GM19372 (cell line): ENCODE results near the gene PDGFC.

ENCODE experiments used
- ATAC-seq: cut with Tn5 transposase; IDR thresholded peaks from one replicate; pipeline ENCODE4 v1.9.1; 2021; ENCODE audit warnings: mild to moderate bottlenecking, low read depth, moderate library complexity; ENCODE audit not compliant: unreplicated experiment

Gene PDGFC

GRCh38 chr4:156858071-156858470 lies 113.5 kb downstream of the PDGFC start:
- no peak for ATAC-seq

GRCh38 chr4:156838761-156839160 lies 132.8 kb downstream of the PDGFC start:
- no peak for ATAC-seq

- no peak for ATAC-seq
These were observed 133.8 kb downstream of the PDGFC start for GRCh38 chr4:156837625-156838345.

GRCh38 chr4:156832886-156833285 lies 138.7 kb downstream of the PDGFC start:
- no peak for ATAC-seq

GRCh38 chr4:156830351-156830750 lies 141.2 kb downstream of the PDGFC start:
- ATAC-seq: no peak

GRCh38 chr4:156829201-156829873 lies 142.3 kb downstream of the PDGFC start:
- ATAC-seq: no peak

GRCh38 chr4:156827519-156827918 lies 144.1 kb downstream of the PDGFC start:
- no peak for ATAC-seq

GRCh38 chr4:156825074-156825473 lies 146.5 kb downstream of the PDGFC start:
- ATAC-seq: no peak

- no peak for ATAC-seq
These were observed 147.0 kb downstream of the PDGFC start for GRCh38 chr4:156824451-156825060.

- ATAC-seq: no peak
These were observed 150.7 kb downstream of the PDGFC start for GRCh38 chr4:156820931-156821330.

GRCh38 chr4:156816360-156816755 lies 155.2 kb downstream of the PDGFC start:
- ATAC-seq: no peak

GRCh38 chr4:156815717-156816359 lies 155.8 kb downstream of the PDGFC start:
- ATAC-seq: no peak

GRCh38 chr4:156811963-156812362 lies 159.6 kb downstream of the PDGFC start:
- no peak for ATAC-seq

GRCh38 chr4:156811286-156811685 lies 160.3 kb downstream of the PDGFC start:
- ATAC-seq: no peak

- ATAC-seq: no peak
These were observed 165.9 kb downstream of the PDGFC start for GRCh38 chr4:156805696-156806095.

- no peak for ATAC-seq
These were observed 168.5 kb downstream of the PDGFC start for GRCh38 chr4:156803056-156803455.

- ATAC-seq: no peak
These were observed 171.1 kb downstream of the PDGFC start for GRCh38 chr4:156800463-156800862.

- ATAC-seq: no peak
These were observed 172.4 kb downstream of the PDGFC start for GRCh38 chr4:156799121-156799589.

- no peak for ATAC-seq
These were observed 173.2 kb downstream of the PDGFC start for GRCh38 chr4:156798438-156798837.

- ATAC-seq: no peak
These were observed 174.4 kb downstream of the PDGFC start for GRCh38 chr4:156797206-156797605.

- no peak for ATAC-seq
These were observed 175.9 kb downstream of the PDGFC start for GRCh38 chr4:156795727-156796126.
